ENCODE results near the gene LRRC46. TPM values are rescaled to one million over a fixed set of nuclear protein-coding genes. Genes with fewer than 3 reads are reported as not detected.
A peak's percentile ranks its signal among the peaks of the same experiment; 100 is the strongest.

Gene LRRC46
- total RNA-seq, 1 donor from 2014 or later, result 0.38 TPM

GRCh38 chr17:47860386-47860785, 28.9 kb downstream of the LRRC46 start:
- Histone ChIP-seq H3K36me3 (ENCODE audit: control insufficient read depth, insufficient read depth, low read length) (no peaks in the 10 kb centered on the region), H3K27me3 (ENCODE audit: control insufficient read depth, insufficient read depth, low read length) (peaks cover 8% of the 10 kb centered on the region), H3K4me3 (ENCODE audit: low read depth, low read length) (no peak overlapping the region)
- TF ChIP-seq CTCF (IDR thresholded peaks at IDR 0.05; ENCODE audit: insufficient read depth, low read length, poor library complexity, severe bottlenecking), result no peak
- no peak for DNase-seq (ENCODE audit: low read depth)

GRCh38 chr17:47862621-47863440, 31.4 kb downstream of the LRRC46 start:
- Histone ChIP-seq H3K36me3 (ENCODE audit: control insufficient read depth, insufficient read depth, low read length) (no peaks in the 10 kb centered on the region), H3K4me3 (ENCODE audit: low read depth, low read length) (no peak overlapping the region), H3K27me3 (ENCODE audit: control insufficient read depth, insufficient read depth, low read length) (no peaks in the 10 kb centered on the region)
- TF ChIP-seq CTCF (IDR thresholded peaks at IDR 0.05; ENCODE audit: insufficient read depth, low read length, poor library complexity, severe bottlenecking), result no peak
- peak; percentile 77 for DNase-seq (ENCODE audit: low read depth)

- Histone ChIP-seq H3K36me3 (ENCODE audit: control insufficient read depth, insufficient read depth, low read length) (no peaks in the 10 kb centered on the region), H3K27me3 (ENCODE audit: control insufficient read depth, insufficient read depth, low read length) (no peaks in the 10 kb centered on the region), H3K4me3 (ENCODE audit: low read depth, low read length) (no peak overlapping the region)
- DNase-seq (ENCODE audit: low read depth), result no peak
- TF ChIP-seq CTCF (IDR thresholded peaks at IDR 0.05; ENCODE audit: insufficient read depth, low read length, poor library complexity, severe bottlenecking), result no peak
These were observed 33.3 kb downstream of the LRRC46 start for GRCh38 chr17:47864791-47865216.

GRCh38 chr17:47866941-47867340, 35.5 kb downstream of the LRRC46 start:
- no peaks in the 10 kb centered on the region for H3K36me3 ChIP-seq (ENCODE audit: control insufficient read depth, insufficient read depth, low read length)
- H3K27me3 ChIP-seq (ENCODE audit: control insufficient read depth, insufficient read depth, low read length), result peaks cover 13% of the 10 kb centered on the region
- TF ChIP-seq CTCF (IDR thresholded peaks at IDR 0.05; ENCODE audit: insufficient read depth, low read length, poor library complexity, severe bottlenecking), result no peak
- no peak for DNase-seq (ENCODE audit: low read depth)
- no peak overlapping the region for H3K4me3 ChIP-seq (ENCODE audit: low read depth, low read length)

- no peak for TF ChIP-seq CTCF (IDR thresholded peaks at IDR 0.05; ENCODE audit: insufficient read depth, low read length, poor library complexity, severe bottlenecking)
- DNase-seq (ENCODE audit: low read depth), result no peak
- Histone ChIP-seq H3K27me3 (ENCODE audit: control insufficient read depth, insufficient read depth, low read length) (peaks cover 19% of the 10 kb centered on the region), H3K4me3 (ENCODE audit: low read depth, low read length) (no peak overlapping the region), H3K36me3 (ENCODE audit: control insufficient read depth, insufficient read depth, low read length) (no peaks in the 10 kb centered on the region)
These were observed 36.5 kb downstream of the LRRC46 start for GRCh38 chr17:47867813-47868533.

Measured in kidney epithelial cell (primary cell).